Measurements from ENCODE around the gene LPP. TPM values are rescaled to one million over a fixed set of nuclear protein-coding genes. Genes with fewer than 3 reads are reported as not detected.
A peak's percentile ranks its signal among the peaks of the same experiment; 100 is the strongest.

The LPP gene
- total and polyA plus RNA-seq, 2 of the 13 experiments (the other 11 are each of a cell fraction or from before 2014, with no cell fraction given) = 19.2 to 29.9 TPM

DNA sequence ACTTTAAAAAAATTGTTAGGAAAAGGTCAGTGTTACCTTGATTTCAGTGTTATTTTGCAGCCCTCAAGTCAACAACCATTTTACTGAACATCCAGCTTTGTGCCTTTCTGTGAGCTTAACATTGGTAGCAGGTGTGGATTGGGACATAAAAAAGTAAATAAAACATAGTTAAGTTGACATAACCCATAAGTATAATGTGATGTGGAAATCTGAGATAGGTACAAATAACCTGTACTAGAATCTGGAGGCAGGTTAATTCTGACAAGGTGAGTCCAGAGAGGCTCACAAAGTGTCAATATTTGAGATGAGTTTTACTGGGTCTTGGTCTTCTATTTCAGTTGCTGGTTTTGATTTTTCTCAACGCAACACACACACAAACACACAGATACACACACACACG, 151.3 kb downstream of the LPP start (continued):
- TF ChIP-seq, protein P1, sequence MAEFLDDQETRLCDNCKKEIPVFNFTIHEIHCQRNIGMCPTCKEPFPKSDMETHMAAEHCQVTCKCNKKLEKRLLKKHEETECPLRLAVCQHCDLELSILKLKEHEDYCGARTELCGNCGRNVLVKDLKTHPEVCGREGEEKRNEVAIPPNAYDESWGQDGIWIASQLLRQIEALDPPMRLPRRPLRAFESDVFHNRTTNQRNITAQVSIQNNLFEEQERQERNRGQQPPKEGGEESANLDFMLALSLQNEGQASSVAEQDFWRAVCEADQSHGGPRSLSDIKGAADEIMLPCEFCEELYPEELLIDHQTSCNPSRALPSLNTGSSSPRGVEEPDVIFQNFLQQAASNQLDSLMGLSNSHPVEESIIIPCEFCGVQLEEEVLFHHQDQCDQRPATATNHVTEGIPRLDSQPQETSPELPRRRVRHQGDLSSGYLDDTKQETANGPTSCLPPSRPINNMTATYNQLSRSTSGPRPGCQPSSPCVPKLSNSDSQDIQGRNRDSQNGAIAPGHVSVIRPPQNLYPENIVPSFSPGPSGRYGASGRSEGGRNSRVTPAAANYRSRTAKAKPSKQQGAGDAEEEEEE (CRISPR knock-in tag; IDR thresholded peaks at IDR 0.05; ENCODE audit: borderline replicate concordance) = no peak
- TF ChIP-seq CAMTA2 (CRISPR knock-in tag; IDR thresholded peaks at IDR 0.05; ENCODE audit: borderline replicate concordance) (no peak), PHF21A (CRISPR knock-in tag; IDR thresholded peaks at IDR 0.05) (no peak), RELA (CRISPR knock-in tag; IDR thresholded peaks at IDR 0.05) (no peak), RFX1 (IDR thresholded peaks at IDR 0.05) (no peak), HDAC1 (CRISPR knock-in tag; IDR thresholded peaks at IDR 0.05) (no peak), ZNF263 (CRISPR knock-in tag; IDR thresholded peaks at IDR 0.05) (no peak), MEF2D (CRISPR knock-in tag; IDR thresholded peaks at IDR 0.05) (no peak), ZNF709 (CRISPR knock-in tag; IDR thresholded peaks at IDR 0.05) (no peak), POLR2A (IDR thresholded peaks at IDR 0.05; ENCODE audit: insufficient read depth in 1 of 2, low read depth in 2 of 2, low read length in 2 of 2) (no peak), ZNF33B (CRISPR knock-in tag; IDR thresholded peaks at IDR 0.05) (no peak), SAP130 (CRISPR knock-in tag; IDR thresholded peaks at IDR 0.05; ENCODE audit: low read depth) (0 out of 2 replicates have a peak, but pooled peaks have one; percentile 16), EHMT2 (IDR thresholded peaks at IDR 0.05; ENCODE audit: borderline replicate concordance, low read depth, low read length) (no peak), ZNF569 (CRISPR knock-in tag; IDR thresholded peaks at IDR 0.05; ENCODE audit: borderline replicate concordance) (no peak), ZMYM4 (CRISPR knock-in tag; IDR thresholded peaks at IDR 0.05) (peak; percentile 29; the same call in 1 of the 2 replicates), REPIN1 (CRISPR knock-in tag; IDR thresholded peaks at IDR 0.05; ENCODE audit: borderline replicate concordance, low read depth) (no peak), ZBTB38 (CRISPR knock-in tag; IDR thresholded peaks at IDR 0.05) (no peak), ZNF737 (CRISPR knock-in tag; IDR thresholded peaks at IDR 0.05; ENCODE audit: borderline replicate concordance) (no peak), PCBP1 (IDR thresholded peaks at IDR 0.05; ENCODE audit: borderline replicate concordance, low read depth, low read length) (no peak), ZNF335 (CRISPR knock-in tag; IDR thresholded peaks at IDR 0.05) (no peak), ZNF629 (CRISPR knock-in tag; conservative IDR thresholded peaks at IDR 0.05) (no peak), CREM (IDR thresholded peaks at IDR 0.05) (peak; percentile 33), CREM (CRISPR knock-in tag; IDR thresholded peaks at IDR 0.05) (no peak), HNF4A (CRISPR knock-in tag; IDR thresholded peaks at IDR 0.05) (peak; percentile 41), TBL1XR1 (IDR thresholded peaks at IDR 0.05; ENCODE audit: borderline replicate concordance, low read length, partially characterized antibody) (no peak), ZNF235 (CRISPR knock-in tag; IDR thresholded peaks at IDR 0.05; ENCODE audit: borderline replicate concordance) (no peak)
- TF ChIP-seq, protein P2, sequence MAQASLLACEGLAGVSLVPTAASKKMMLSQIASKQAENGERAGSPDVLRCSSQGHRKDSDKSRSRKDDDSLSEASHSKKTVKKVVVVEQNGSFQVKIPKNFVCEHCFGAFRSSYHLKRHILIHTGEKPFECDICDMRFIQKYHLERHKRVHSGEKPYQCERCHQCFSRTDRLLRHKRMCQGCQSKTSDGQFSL (CRISPR knock-in tag; IDR thresholded peaks at IDR 0.05) = no peak
- TF ChIP-seq, protein P3, sequence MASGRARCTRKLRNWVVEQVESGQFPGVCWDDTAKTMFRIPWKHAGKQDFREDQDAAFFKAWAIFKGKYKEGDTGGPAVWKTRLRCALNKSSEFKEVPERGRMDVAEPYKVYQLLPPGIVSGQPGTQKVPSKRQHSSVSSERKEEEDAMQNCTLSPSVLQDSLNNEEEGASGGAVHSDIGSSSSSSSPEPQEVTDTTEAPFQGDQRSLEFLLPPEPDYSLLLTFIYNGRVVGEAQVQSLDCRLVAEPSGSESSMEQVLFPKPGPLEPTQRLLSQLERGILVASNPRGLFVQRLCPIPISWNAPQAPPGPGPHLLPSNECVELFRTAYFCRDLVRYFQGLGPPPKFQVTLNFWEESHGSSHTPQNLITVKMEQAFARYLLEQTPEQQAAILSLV (CRISPR knock-in tag; IDR thresholded peaks at IDR 0.05; ENCODE audit: borderline replicate concordance) = no peak
- TF ChIP-seq, protein P4, sequence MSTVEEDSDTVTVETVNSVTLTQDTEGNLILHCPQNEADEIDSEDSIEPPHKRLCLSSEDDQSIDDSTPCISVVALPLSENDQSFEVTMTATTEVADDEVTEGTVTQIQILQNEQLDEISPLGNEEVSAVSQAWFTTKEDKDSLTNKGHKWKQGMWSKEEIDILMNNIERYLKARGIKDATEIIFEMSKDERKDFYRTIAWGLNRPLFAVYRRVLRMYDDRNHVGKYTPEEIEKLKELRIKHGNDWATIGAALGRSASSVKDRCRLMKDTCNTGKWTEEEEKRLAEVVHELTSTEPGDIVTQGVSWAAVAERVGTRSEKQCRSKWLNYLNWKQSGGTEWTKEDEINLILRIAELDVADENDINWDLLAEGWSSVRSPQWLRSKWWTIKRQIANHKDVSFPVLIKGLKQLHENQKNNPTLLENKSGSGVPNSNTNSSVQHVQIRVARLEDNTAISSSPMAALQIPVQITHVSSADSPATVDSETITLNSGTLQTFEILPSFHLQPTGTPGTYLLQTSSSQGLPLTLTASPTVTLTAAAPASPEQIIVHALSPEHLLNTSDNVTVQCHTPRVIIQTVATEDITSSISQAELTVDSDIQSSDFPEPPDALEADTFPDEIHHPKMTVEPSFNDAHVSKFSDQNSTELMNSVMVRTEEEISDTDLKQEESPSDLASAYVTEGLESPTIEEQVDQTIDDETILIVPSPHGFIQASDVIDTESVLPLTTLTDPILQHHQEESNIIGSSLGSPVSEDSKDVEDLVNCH (CRISPR knock-in tag; IDR thresholded peaks at IDR 0.05) = no peak
